ENCODE data around the gene SPZ1.

SPZ1 gene

DNA sequence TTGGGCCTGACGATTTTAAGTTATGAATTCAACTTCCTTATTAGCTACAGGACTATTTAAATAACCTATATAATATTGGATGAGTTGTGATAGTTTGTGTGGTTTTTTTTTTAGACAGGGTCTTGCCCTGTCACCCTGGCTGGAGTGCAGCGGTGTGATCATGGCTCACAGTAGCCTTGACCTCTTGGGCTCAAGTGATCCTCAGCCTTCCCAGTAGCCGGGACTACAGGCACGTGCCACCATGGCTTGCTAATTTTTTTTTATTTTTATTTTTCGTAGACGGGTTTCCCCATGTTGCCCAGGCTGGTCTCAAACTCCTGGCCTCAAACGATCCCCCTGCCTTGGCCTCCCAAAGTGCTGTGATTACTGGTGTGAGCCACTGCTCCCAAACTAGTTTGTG, 17.6 kb downstream of the SPZ1 start:
- Histone ChIP-seq H3K36me3 (ENCODE audit: insufficient read depth, low read length) (no peaks in the 10 kb centered on the region), H2AFZ (ENCODE audit: low read depth, low read length) (no peak overlapping the region), H3K9ac (ENCODE audit: low read depth, low read length) (no peak overlapping the region), H3K9me3 (ENCODE audit: insufficient read depth, low read length, severe bottlenecking) (no peaks in the 10 kb centered on the region), H4K20me1 (ENCODE audit: insufficient read depth, low read length) (no peaks in the 10 kb centered on the region), H3K4me2 (ENCODE audit: insufficient read depth, low read length) (no peak overlapping the region), H3K4me1 (ENCODE audit: insufficient read depth, low read length) (no peaks in the 10 kb centered on the region), H3K79me2 (ENCODE audit: insufficient read depth, low read length) (no peaks in the 10 kb centered on the region), H3K4me3 (ENCODE audit: low read depth in 1 of 2, low read length in 2 of 2) (no peak overlapping the region), H3K27me3 (ENCODE audit: insufficient read depth, low read length, poor library complexity) (peaks cover 2% of the 10 kb centered on the region), H3K27ac (ENCODE audit: low read length) (no peak overlapping the region)
- ATAC-seq (ENCODE audit: insufficient read depth, low read depth) (no peak), DNase-seq (no peak)
- TF ChIP-seq, protein P1, sequence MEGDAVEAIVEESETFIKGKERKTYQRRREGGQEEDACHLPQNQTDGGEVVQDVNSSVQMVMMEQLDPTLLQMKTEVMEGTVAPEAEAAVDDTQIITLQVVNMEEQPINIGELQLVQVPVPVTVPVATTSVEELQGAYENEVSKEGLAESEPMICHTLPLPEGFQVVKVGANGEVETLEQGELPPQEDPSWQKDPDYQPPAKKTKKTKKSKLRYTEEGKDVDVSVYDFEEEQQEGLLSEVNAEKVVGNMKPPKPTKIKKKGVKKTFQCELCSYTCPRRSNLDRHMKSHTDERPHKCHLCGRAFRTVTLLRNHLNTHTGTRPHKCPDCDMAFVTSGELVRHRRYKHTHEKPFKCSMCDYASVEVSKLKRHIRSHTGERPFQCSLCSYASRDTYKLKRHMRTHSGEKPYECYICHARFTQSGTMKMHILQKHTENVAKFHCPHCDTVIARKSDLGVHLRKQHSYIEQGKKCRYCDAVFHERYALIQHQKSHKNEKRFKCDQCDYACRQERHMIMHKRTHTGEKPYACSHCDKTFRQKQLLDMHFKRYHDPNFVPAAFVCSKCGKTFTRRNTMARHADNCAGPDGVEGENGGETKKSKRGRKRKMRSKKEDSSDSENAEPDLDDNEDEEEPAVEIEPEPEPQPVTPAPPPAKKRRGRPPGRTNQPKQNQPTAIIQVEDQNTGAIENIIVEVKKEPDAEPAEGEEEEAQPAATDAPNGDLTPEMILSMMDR (IDR thresholded peaks at IDR 0.05; ENCODE audit: borderline replicate concordance, extremely low read depth, low read length, poor library complexity, severe bottlenecking) = no peak
- TF ChIP-seq EZH2 (IDR thresholded peaks at IDR 0.05; ENCODE audit: borderline replicate concordance, low read depth, low read length, severe bottlenecking) = no peak

DNA sequence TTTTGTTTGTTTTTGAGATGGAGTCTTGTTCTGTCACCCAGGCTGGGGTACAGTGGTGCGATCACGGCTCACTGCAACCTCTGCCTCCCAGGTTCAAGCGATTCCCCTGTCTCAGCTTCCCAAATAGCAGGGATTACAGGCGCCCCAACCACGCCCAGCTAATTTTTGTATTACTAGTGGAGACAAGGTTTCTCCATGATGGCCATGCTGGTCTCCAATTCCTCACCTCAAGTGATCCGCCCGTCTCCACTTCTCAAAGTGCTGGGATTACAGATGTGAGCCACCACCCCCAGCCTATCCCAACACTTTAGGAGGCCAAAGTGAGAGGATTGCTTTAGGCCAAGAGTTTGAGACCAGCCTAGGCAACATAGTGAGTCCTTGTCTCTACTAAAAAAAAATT, 19.3 kb downstream of the SPZ1 start:
- Histone ChIP-seq H3K4me3 (ENCODE audit: low read depth in 1 of 2, low read length in 2 of 2) (no peak overlapping the region), H3K27ac (ENCODE audit: low read length) (no peak overlapping the region), H3K4me2 (ENCODE audit: insufficient read depth, low read length) (no peak overlapping the region), H3K9me3 (ENCODE audit: insufficient read depth, low read length, severe bottlenecking) (no peaks in the 10 kb centered on the region), H2AFZ (ENCODE audit: low read depth, low read length) (no peak overlapping the region), H3K36me3 (ENCODE audit: insufficient read depth, low read length) (no peaks in the 10 kb centered on the region), H3K79me2 (ENCODE audit: insufficient read depth, low read length) (no peaks in the 10 kb centered on the region), H3K27me3 (ENCODE audit: insufficient read depth, low read length, poor library complexity) (peaks cover 2% of the 10 kb centered on the region), H4K20me1 (ENCODE audit: insufficient read depth, low read length) (no peaks in the 10 kb centered on the region), H3K4me1 (ENCODE audit: insufficient read depth, low read length) (no peaks in the 10 kb centered on the region), H3K9ac (ENCODE audit: low read depth, low read length) (no peak overlapping the region)
- ATAC-seq (ENCODE audit: insufficient read depth, low read depth) (no peak), DNase-seq (no peak)
- TF ChIP-seq EZH2 (IDR thresholded peaks at IDR 0.05; ENCODE audit: borderline replicate concordance, low read depth, low read length, severe bottlenecking) = no peak
- TF ChIP-seq, protein P1 (IDR thresholded peaks at IDR 0.05; ENCODE audit: borderline replicate concordance, extremely low read depth, low read length, poor library complexity, severe bottlenecking) = no peak

DNA sequence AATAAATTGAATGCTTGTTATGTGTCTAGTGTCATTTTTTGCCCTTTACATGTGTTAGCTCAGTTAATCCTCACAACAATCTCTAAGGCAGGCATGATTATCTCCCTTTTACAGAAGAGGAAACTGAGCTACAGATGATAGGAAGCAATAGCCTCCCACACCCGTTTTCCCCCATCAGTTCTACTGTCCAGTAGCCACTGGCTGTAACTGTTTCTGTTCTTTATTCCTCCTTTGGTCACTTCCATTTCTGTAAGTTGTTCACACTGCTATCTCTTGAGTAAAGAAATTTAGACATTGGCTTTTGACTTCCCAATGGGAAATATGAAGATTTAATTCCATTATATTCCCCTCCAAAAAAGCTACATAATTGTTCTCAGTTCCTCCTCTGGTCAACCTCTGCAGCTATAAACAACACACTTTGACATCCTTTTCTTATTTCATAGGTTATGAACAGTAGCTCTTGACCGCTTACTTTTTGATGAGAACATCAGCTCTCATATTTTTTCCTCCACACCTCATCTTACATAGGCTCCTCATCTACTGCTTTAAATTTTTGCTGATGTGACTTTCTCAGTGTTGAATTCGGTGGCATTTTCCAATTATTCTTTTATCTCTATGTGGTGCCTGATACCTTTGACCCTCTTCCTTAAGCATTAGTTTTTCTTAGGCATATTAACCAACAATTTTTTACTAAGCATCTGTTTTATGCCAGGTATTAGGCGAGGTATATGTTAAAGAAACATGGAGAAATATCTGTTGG, 21.4 kb downstream of the SPZ1 start:
- no peak for ATAC-seq (ENCODE audit: insufficient read depth, low read depth)

More for the DNA sequence above, 21.4 kb downstream of the SPZ1 start:
- Histone ChIP-seq H3K27me3 (ENCODE audit: insufficient read depth, low read length, poor library complexity) (no peaks in the 10 kb centered on the region), H3K4me3 (ENCODE audit: low read depth in 1 of 2, low read length in 2 of 2) (no peak overlapping the region), H3K79me2 (ENCODE audit: insufficient read depth, low read length) (no peaks in the 10 kb centered on the region), H3K9me3 (ENCODE audit: insufficient read depth, low read length, severe bottlenecking) (no peaks in the 10 kb centered on the region), H4K20me1 (ENCODE audit: insufficient read depth, low read length) (no peaks in the 10 kb centered on the region), H3K4me1 (ENCODE audit: insufficient read depth, low read length) (no peaks in the 10 kb centered on the region), H3K27ac (ENCODE audit: low read length) (no peak overlapping the region), H3K36me3 (ENCODE audit: insufficient read depth, low read length) (no peaks in the 10 kb centered on the region), H2AFZ (ENCODE audit: low read depth, low read length) (no peak overlapping the region), H3K4me2 (ENCODE audit: insufficient read depth, low read length) (no peak overlapping the region), H3K9ac (ENCODE audit: low read depth, low read length) (no peak overlapping the region)
- DNase-seq = no peak
- TF ChIP-seq EZH2 (IDR thresholded peaks at IDR 0.05; ENCODE audit: borderline replicate concordance, low read depth, low read length, severe bottlenecking) = no peak
- TF ChIP-seq, protein P1 (IDR thresholded peaks at IDR 0.05; ENCODE audit: borderline replicate concordance, extremely low read depth, low read length, poor library complexity, severe bottlenecking) = no peak
